Prostate gland (tissue), 2 donors: Measurements from ENCODE around the gene COL23A1. TPM values are rescaled to one million over a fixed set of nuclear protein-coding genes. Genes with fewer than 3 reads are reported as not detected.

ENCODE experiments used
- DNase-seq: peaks from one replicate; pipeline ENCODE4 v3.0.0-alpha.2; 2019; ENCODE audit warnings: low spot score
- H3K27ac ChIP-seq, 2 donors: fragments of 200-600 bp; sonication (generic); 2 replicates each; pipeline ENCODE4 v1.5.1; 2017 to 2019
- H3K27me3 ChIP-seq: fragments of 200-600 bp; sonication (generic); replicated peaks from 2 replicates; pipeline ENCODE4 v1.5.1; 2019; ENCODE audit not compliant: insufficient read depth
- H3K36me3 ChIP-seq, 2 donors: fragments of 200-600 bp; sonication (generic); 1 replicate in 1 of 2; 2 replicates in 1 of 2; pipeline versions ENCODE4 v1.5.1 to v1.8.1; 2017 to 2019
- H3K4me1 ChIP-seq: fragments of 200-600 bp; sonication (generic); replicated peaks from 2 replicates; pipeline ENCODE4 v1.5.1; 2019
- H3K4me3 ChIP-seq, 2 donors: fragments of 200-600 bp; sonication (generic); 2 replicates each; pipeline ENCODE4 v1.5.1; 2017 to 2019
- H3K9me3 ChIP-seq: fragments of 200-600 bp; sonication (generic); 2 replicates; pipeline ENCODE4 v1.5.1; 2017
- CTCF ChIP-seq, 4 experiments: fragments of 200-600 bp in 2 of 4; fragments of 450-650 bp in 2 of 4; sonication (generic) in 2 of 4; IDR thresholded peaks; 1 replicate in 3 of 4; 2 replicates in 1 of 4; pipeline ENCODE4 v1.5.1; 2016 to 2019; ENCODE audit warnings: antibody characterized with exemption in 4 of 4, mild to moderate bottlenecking in 2 of 4, moderate library complexity in 2 of 4
- POLR2A ChIP-seq: fragments of 450-650 bp; IDR thresholded peaks from one replicate; pipeline ENCODE4 v1.6.1; 2016; ENCODE audit warnings: antibody characterized with exemption, mild to moderate bottlenecking
- POLR2AphosphoS5 ChIP-seq: sonication (generic); formaldehyde crosslinking; IDR thresholded peaks from one replicate; pipeline ENCODE4 v1.6.1; 2017; ENCODE audit warnings: antibody characterized with exemption
- WGBS: methylation state at CpG from one replicate; pipeline ENCODE4 v1.1.5; 2018; 5-methylcytosine and 5-hydroxymethylcytosine counted together
- intact Hi-C: fragments of 100-400 bp; cut with DNase I; formaldehyde crosslinking; loops from one replicate; pipeline ENCODE4 v1.14.2; 2022
- total RNA-seq, 2 donors: library from RNA; depleted of rRNA; stranded (reverse); fragments of >200 nt; gene quantifications; one replicate each; pipeline ENCODE4 v1.1.0, GENCODE V29; 2016

COL23A1 gene
- total RNA-seq, 2 donors from 2014 or later: 2.7 to 6.1 TPM

DNA sequence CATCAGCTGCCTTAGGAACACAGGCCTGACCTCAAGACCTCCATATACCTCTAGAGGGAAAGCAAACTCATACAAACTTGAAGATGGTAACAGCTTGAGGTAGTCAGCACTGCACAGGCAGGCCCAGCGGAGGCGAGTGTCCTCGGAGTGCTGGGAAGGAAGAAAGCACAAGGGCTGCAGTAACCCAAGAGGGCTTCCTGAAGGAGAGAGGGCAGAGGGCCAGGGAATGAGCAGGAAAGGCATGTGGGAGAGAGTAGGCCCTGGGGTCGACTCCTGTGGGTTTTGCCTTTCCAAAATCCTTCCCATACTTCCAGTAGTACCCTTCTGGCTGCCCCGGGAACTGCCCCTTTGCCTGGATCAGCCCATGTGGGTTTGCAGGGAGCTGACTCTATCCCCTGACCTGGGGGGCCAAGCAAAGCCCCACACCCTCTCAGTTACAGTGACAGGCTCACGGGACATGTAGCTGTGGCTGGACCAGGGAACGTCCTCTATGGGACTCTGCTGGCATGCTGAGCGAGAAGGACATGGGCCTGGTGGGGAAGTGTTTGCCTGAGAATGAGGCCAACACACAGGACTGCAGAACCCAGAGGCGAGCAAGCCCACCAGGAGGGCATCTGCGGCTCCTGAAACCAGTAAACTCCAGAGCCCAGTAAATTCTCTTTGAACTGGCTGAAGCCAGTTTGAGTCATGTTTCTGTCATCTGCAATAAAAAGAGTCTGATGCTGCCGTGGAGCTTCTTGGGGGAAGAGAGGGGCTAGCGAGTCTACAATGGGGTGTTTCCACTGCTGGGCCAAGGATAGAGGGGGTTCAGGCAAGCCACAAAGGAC lies 64.1 kb downstream of the COL23A1 start:
- 91% methylated on average over 12 of the region's 12 CpGs for WGBS
- intact Hi-C loops: no loop called here
- no peaks in the 10 kb centered on the region for H3K27me3 ChIP-seq
- no peak overlapping the region for H3K4me3 ChIP-seq
- H3K36me3 ChIP-seq: no peaks in the 10 kb centered on the region
- H3K4me1 ChIP-seq: no peaks in the 10 kb centered on the region
- DNase-seq: no peak
- H3K9me3 ChIP-seq: no peaks in the 10 kb centered on the region
- TF ChIP-seq CTCF (IDR thresholded peaks at IDR 0.05) (no peak), POLR2A (no peak), POLR2AphosphoS5 (no peak)
- H3K27ac ChIP-seq: no peak overlapping the region

DNA sequence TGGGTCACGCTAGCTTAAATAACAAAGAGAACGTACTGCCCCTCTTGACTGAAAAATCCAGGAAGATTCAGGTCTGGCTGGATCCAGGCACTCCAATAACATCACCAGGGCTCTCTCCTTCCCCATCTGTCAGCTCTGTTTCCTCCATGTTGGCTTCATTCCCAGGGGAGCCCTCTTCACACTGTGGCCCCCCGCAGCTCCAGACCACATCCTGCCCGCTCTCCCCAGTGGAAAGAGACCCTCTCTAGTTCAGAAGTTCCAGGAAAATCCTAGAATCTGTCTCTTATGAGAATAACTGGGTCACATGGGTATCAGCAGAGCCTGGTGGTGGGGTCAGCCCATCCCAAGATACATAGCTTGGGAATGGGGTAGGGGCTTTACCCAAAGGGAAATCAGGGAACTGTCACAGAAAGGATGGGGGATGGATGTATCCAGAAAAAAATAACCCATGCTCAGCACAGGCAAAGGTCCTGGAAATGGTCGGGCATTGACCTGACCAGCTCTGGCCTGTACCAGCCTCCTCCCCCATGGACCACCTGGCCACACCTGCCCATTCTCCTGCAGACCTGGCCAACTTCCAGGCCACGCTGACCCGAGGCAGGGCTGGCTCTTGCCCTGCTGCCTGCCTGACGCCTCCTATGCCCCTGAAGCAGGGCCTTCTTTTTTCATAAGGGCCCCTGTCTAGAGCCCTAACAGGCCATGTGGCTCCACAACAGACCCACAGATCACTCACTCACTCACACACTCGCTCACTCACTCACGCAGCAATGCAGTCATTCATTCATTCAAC lies 65.9 kb downstream of the COL23A1 start:
- no peak for DNase-seq
- no peaks in the 10 kb centered on the region for H3K36me3 ChIP-seq
- H3K27ac ChIP-seq: no peak overlapping the region
- intact Hi-C loops: no loop called here
- H3K4me3 ChIP-seq: no peak overlapping the region
- H3K27me3 ChIP-seq: no peaks in the 10 kb centered on the region
- WGBS: 87% methylated on average over 10 of the region's 10 CpGs
- H3K4me1 ChIP-seq: no peaks in the 10 kb centered on the region
- no peak for TF ChIP-seq CTCF (IDR thresholded peaks at IDR 0.05)
- TF ChIP-seq POLR2AphosphoS5: no peak
- no peak for TF ChIP-seq POLR2A
- no peaks in the 10 kb centered on the region for H3K9me3 ChIP-seq

DNA sequence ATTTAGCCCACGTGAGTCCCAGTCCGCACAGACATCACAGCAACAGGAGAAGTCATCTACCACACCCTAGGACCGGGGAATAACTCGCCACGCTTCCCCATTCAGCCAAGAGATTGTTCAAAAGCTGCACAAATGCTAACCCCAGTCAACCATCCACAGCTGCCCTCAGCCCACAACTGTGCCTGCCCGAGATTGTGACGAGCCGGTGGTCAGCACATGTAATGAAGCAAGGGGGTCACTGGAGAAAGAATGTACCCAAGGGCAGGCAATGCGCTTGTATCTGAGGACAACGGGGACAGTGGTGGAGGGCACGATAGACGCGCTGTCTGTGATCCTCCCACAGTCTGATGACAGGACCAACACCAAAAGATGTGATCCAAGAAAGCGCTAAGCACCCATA lies 67.8 kb downstream of the COL23A1 start:
- no peak for TF ChIP-seq CTCF (IDR thresholded peaks at IDR 0.05)
- TF ChIP-seq POLR2AphosphoS5: no peak
- TF ChIP-seq POLR2A: no peak
- intact Hi-C loops: no loop called here
- no peaks in the 10 kb centered on the region for H3K36me3 ChIP-seq
- no peaks in the 10 kb centered on the region for H3K4me1 ChIP-seq
- H3K4me3 ChIP-seq: no peak overlapping the region
- no peak for DNase-seq
- 95% methylated on average over 14 of the region's 14 CpGs for WGBS
- H3K9me3 ChIP-seq: no peaks in the 10 kb centered on the region
- no peak overlapping the region for H3K27ac ChIP-seq
- no peaks in the 10 kb centered on the region for H3K27me3 ChIP-seq

DNA sequence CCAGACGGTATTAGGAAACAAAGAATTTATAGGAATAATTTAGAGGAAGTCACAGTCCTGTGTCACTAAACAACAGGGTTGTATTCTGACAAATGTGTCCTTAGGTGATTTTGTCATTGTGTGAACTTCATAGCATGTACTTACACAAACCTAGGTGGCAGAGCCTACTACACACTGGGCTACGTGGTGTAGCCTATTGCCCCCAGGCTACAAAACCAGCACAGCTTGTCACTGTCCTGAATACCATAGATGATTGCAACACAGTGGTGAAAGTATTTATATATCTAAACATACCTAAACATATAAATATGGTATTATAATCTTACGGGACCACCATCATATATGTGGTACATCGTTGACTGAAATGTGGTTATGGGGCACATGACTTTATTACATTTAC lies 69.3 kb downstream of the COL23A1 start:
- DNase-seq: no peak
- Histone ChIP-seq H3K4me1 (no peaks in the 10 kb centered on the region), H3K27ac (no peak overlapping the region), H3K9me3 (no peaks in the 10 kb centered on the region), H3K4me3 (no peak overlapping the region), H3K36me3 (no peaks in the 10 kb centered on the region), H3K27me3 (no peaks in the 10 kb centered on the region)
- TF ChIP-seq POLR2A: no peak
- intact Hi-C loops: no loop called here
- 86% methylated on average over 4 of the region's 4 CpGs for WGBS

- Histone ChIP-seq H3K27me3 (no peaks in the 10 kb centered on the region), H3K4me3 (no peak overlapping the region), H3K9me3 (no peaks in the 10 kb centered on the region), H3K4me1 (no peaks in the 10 kb centered on the region), H3K36me3 (no peaks in the 10 kb centered on the region), H3K27ac (no peak overlapping the region)
- 98% methylated on average over 2 of the region's 2 CpGs for WGBS
- no peak for DNase-seq
- intact Hi-C loops: no loop called here
- TF ChIP-seq POLR2A (no peak), CTCF (IDR thresholded peaks at IDR 0.05) (no peak), POLR2AphosphoS5 (no peak)
Observed at GRCh38 chr5:178519804-178520203, 70.4 kb downstream of the COL23A1 start.
